SH-SY5Y (cell line): ENCODE data around the gene C2CD2L.

Source experiments
- GATA2 ChIP-seq: IDR thresholded peaks from 2 replicates; pipeline ENCODE4 v1.6.1; 2011; ENCODE audit warnings: mild to moderate bottlenecking, low read depth, low read length
- GATA3 ChIP-seq: IDR thresholded peaks from 2 replicates; pipeline ENCODE4 v1.6.1; 2011; ENCODE audit warnings: low read depth, mild to moderate bottlenecking, low read length, moderate library complexity

DNA sequence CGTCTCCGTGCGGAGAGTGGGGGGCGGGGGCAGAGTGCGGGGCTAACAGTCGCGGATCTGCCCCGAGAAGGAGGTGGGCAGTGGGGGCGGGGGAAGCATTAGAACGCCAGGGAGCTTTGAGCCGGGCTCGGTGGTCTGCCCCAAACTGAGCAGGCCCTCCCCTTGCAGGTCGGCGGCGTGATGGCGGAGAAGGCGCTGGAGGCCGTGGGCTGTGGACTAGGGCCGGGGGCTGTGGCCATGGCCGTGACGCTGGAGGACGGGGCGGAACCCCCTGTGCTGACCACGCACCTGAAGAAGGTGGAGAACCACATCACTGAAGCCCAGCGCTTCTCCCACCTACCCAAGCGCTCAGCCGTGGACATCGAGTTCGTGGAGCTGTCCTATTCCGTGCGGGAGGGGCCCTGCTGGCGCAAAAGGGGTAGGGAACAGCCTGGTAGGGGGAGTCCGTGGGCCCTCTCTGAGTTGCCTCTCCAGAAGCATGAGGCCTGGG is 42.7 kb downstream of the C2CD2L start:
- TF ChIP-seq GATA2 (no peak), GATA3 (no peak)
